Neural cell (in vitro differentiated cells): ENCODE results near the gene TSR1. TPM values are rescaled to one million over a fixed set of nuclear protein-coding genes. Genes with fewer than 3 reads are reported as not detected.

Experiments used
- H2AFZ ChIP-seq: fragments of 200-600, 300-800 bp; sonication (generic), shearing (Covaris generic); 2 replicates; pipeline ENCODE4 v1.6.0; 2014; ENCODE audit warnings: low read depth, mild to moderate bottlenecking, antibody characterized with exemption, low read length, moderate library complexity
- H3F3A ChIP-seq: fragments of 200-600 bp; shearing (Covaris generic); 2 replicates; pipeline ENCODE4 v1.6.1; 2016; ENCODE audit warnings: mild to moderate bottlenecking, moderate library complexity, mixed read lengths, antibody characterized with exemption, low read length; ENCODE audit not compliant: insufficient read depth, poor library complexity, severe bottlenecking
- H3K27ac ChIP-seq: fragments of 200-600, 300-800 bp; sonication (generic), shearing (Covaris generic); 2 replicates; pipeline ENCODE4 v1.5.1; 2014; ENCODE audit warnings: mild to moderate bottlenecking, low read length, moderate library complexity
- H3K27me3 ChIP-seq: fragments of 300-800, 200-600 bp; sonication (generic), shearing (Covaris generic); 2 replicates; pipeline ENCODE4 v1.6.0; 2014; ENCODE audit warnings: mild to moderate bottlenecking, low read depth, low read length, moderate library complexity; ENCODE audit not compliant: insufficient read depth
- H3K36me3 ChIP-seq: fragments of 300-800, 200-600 bp; sonication (generic), shearing (Covaris generic); 2 replicates; pipeline ENCODE4 v1.5.1; 2014; ENCODE audit warnings: mild to moderate bottlenecking, antibody characterized with exemption, low read length, moderate library complexity; ENCODE audit not compliant: insufficient read depth
- H3K4me2 ChIP-seq: fragments of 300-800, 200-600 bp; sonication (generic), shearing (Covaris generic); 2 replicates; pipeline ENCODE4 v1.6.0; 2014; ENCODE audit warnings: mild to moderate bottlenecking, low read length
- H3K4me3 ChIP-seq: fragments of 300-800, 200-600 bp; sonication (generic), shearing (Covaris generic); 2 replicates; pipeline ENCODE4 v1.5.1; 2014; ENCODE audit warnings: mild to moderate bottlenecking, low read length, moderate library complexity
- H3K79me2 ChIP-seq: fragments of 200-600 bp; shearing (Covaris generic); replicated peaks from 2 replicates; pipeline ENCODE4 v1.6.0; 2014; ENCODE audit warnings: mild to moderate bottlenecking, low read length, moderate library complexity; ENCODE audit not compliant: insufficient read depth
- H3K9ac ChIP-seq: fragments of 300-800, 200-600 bp; sonication (generic), shearing (Covaris generic); 2 replicates; pipeline ENCODE4 v1.6.1; 2016; ENCODE audit warnings: mild to moderate bottlenecking, low read length, mixed read lengths
- H3K9me2 ChIP-seq: fragments of 200-600 bp; shearing (Covaris generic); 2 replicates; pipeline ENCODE4 v1.6.1; 2016; ENCODE audit warnings: mild to moderate bottlenecking, low read length, mixed read lengths; ENCODE audit not compliant: insufficient read depth
- H3K9me3 ChIP-seq: fragments of 200-600, 300-800 bp; sonication (generic), shearing (Covaris generic); 2 replicates; pipeline ENCODE4 v1.6.1; 2016; ENCODE audit warnings: mild to moderate bottlenecking, mixed run types, low read length, moderate library complexity, mixed read lengths
- H4K20me1 ChIP-seq: fragments of 200-600 bp; shearing (Covaris generic); 2 replicates; pipeline ENCODE4 v1.6.1; 2016; ENCODE audit warnings: mild to moderate bottlenecking, mixed run types; ENCODE audit not compliant: insufficient read depth
- EP300 ChIP-seq: fragments of 450-650 bp; conservative IDR thresholded peaks from 2 replicates; pipeline ENCODE4 v1.6.1; 2014; ENCODE audit warnings: antibody characterized with exemption, mild to moderate bottlenecking, moderate library complexity; ENCODE audit not compliant: poor library complexity, severe bottlenecking
- EZH2 ChIP-seq: fragments of 200-600, 300-800 bp; shearing (Covaris generic), sonication (generic); IDR thresholded peaks from 2 replicates; pipeline ENCODE4 v1.6.1; 2014; ENCODE audit warnings: antibody characterized with exemption, low read length, borderline replicate concordance, mild to moderate bottlenecking; ENCODE audit not compliant: insufficient read depth, poor library complexity, severe bottlenecking
- MXI1 ChIP-seq: fragments of 450-650 bp; conservative IDR thresholded peaks from 2 replicates; pipeline ENCODE4 v1.6.1; 2014; ENCODE audit warnings: antibody characterized with exemption, mild to moderate bottlenecking; ENCODE audit not compliant: poor library complexity, severe bottlenecking
- POLR2AphosphoS5 ChIP-seq: IDR thresholded peaks from 2 replicates; pipeline ENCODE4 v1.6.1; 2012
- RAD21 ChIP-seq: fragments of 450-650 bp; conservative IDR thresholded peaks from 2 replicates; pipeline ENCODE4 v1.6.1; 2014; ENCODE audit warnings: antibody characterized with exemption, mild to moderate bottlenecking, moderate library complexity
- SMC3 ChIP-seq: fragments of 450-650 bp; conservative IDR thresholded peaks from 2 replicates; pipeline ENCODE4 v1.6.1; 2014; ENCODE audit warnings: antibody characterized with exemption, mild to moderate bottlenecking, moderate library complexity; ENCODE audit not compliant: poor library complexity
- TAF1 ChIP-seq: IDR thresholded peaks from 2 replicates; pipeline ENCODE4 v1.6.1; 2012; ENCODE audit warnings: low read depth
- polyA plus RNA-seq: library from polyadenylated mRNA; depleted of rRNA; stranded (reverse); fragments of >200 nt; gene quantifications from 2 replicates; pipeline ENCODE4 v1.2.3, GENCODE V29; 2014
- TF ChIP-seq, protein P1 (sequence below): fragments of 450-650 bp; IDR thresholded peaks from 2 replicates; pipeline ENCODE4 v1.5.1; 2014; ENCODE audit warnings: antibody characterized with exemption, mild to moderate bottlenecking, moderate library complexity; ENCODE audit not compliant: poor library complexity, severe bottlenecking
- TF ChIP-seq, protein P2 (sequence below): IDR thresholded peaks from 2 replicates; pipeline ENCODE4 v1.6.1; 2012; ENCODE audit warnings: borderline replicate concordance

Gene TSR1
- polyA plus RNA-seq, 1 donor from 2014 or later: 31.8 TPM

DNA sequence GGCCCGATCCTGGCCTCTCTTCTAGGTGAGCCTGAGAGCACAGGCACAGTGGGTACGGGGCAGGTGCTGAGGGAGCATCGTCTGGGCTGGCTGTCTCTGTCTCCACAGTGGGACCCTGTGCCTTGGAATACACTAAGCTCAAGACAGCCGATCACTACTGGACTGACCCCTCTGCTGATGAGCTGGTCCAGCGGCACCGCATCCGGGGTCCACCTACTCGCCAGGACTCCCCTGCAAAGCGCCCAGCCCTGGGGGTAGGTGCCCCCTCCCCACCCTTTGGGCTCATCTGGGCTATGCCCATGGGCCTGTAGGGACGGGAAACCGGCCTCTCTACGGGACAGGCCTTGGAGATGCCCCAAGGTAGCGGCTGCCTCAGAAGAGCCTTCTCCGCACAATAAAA, 26.6 kb upstream of the TSR1 start:
- Histone ChIP-seq H3K9ac (no peak overlapping the region), H3K27me3 (no peaks in the 10 kb centered on the region), H3F3A (no peaks in the 10 kb centered on the region), H3K36me3 (no peaks in the 10 kb centered on the region), H3K4me2 (no peak overlapping the region), H3K4me3 (no peak overlapping the region), H3K79me2 (no peaks in the 10 kb centered on the region), H4K20me1 (no peaks in the 10 kb centered on the region), H3K9me2 (no peaks in the 10 kb centered on the region), H3K27ac (no peak overlapping the region), H2AFZ (no peak overlapping the region), H3K9me3 (no peaks in the 10 kb centered on the region)
- TF ChIP-seq EZH2 (no peak), MXI1 (no peak), POLR2AphosphoS5 (no peak), SMC3 (no peak), RAD21 (no peak), EP300 (no peak), TAF1 (no peak)
- TF ChIP-seq, protein P1, sequence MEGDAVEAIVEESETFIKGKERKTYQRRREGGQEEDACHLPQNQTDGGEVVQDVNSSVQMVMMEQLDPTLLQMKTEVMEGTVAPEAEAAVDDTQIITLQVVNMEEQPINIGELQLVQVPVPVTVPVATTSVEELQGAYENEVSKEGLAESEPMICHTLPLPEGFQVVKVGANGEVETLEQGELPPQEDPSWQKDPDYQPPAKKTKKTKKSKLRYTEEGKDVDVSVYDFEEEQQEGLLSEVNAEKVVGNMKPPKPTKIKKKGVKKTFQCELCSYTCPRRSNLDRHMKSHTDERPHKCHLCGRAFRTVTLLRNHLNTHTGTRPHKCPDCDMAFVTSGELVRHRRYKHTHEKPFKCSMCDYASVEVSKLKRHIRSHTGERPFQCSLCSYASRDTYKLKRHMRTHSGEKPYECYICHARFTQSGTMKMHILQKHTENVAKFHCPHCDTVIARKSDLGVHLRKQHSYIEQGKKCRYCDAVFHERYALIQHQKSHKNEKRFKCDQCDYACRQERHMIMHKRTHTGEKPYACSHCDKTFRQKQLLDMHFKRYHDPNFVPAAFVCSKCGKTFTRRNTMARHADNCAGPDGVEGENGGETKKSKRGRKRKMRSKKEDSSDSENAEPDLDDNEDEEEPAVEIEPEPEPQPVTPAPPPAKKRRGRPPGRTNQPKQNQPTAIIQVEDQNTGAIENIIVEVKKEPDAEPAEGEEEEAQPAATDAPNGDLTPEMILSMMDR: no peak
- TF ChIP-seq, protein P2, sequence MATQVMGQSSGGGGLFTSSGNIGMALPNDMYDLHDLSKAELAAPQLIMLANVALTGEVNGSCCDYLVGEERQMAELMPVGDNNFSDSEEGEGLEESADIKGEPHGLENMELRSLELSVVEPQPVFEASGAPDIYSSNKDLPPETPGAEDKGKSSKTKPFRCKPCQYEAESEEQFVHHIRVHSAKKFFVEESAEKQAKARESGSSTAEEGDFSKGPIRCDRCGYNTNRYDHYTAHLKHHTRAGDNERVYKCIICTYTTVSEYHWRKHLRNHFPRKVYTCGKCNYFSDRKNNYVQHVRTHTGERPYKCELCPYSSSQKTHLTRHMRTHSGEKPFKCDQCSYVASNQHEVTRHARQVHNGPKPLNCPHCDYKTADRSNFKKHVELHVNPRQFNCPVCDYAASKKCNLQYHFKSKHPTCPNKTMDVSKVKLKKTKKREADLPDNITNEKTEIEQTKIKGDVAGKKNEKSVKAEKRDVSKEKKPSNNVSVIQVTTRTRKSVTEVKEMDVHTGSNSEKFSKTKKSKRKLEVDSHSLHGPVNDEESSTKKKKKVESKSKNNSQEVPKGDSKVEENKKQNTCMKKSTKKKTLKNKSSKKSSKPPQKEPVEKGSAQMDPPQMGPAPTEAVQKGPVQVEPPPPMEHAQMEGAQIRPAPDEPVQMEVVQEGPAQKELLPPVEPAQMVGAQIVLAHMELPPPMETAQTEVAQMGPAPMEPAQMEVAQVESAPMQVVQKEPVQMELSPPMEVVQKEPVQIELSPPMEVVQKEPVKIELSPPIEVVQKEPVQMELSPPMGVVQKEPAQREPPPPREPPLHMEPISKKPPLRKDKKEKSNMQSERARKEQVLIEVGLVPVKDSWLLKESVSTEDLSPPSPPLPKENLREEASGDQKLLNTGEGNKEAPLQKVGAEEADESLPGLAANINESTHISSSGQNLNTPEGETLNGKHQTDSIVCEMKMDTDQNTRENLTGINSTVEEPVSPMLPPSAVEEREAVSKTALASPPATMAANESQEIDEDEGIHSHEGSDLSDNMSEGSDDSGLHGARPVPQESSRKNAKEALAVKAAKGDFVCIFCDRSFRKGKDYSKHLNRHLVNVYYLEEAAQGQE: no peak

DNA sequence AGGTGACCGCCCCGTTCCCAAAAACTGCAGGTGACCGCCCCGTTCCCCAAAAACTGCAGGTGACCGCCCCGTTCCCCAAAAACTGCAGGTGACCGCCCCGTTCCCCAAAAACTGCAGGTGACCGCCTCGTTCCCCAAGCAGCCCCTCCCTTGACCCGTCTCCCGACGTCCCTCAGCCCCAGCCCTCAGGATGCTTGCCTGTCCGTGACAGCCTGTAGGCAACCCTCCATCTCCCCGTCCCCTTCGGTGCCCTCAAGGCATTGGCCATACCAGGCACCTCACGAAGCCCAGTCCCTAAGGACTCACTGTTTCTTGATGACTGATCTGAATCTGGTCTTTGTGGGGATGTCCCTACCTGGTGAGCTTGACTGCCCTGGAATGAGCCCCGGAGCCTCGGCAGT, 26.2 kb upstream of the TSR1 start:
- TF ChIP-seq POLR2AphosphoS5 (no peak), EP300 (no peak), SMC3 (no peak), EZH2 (no peak), MXI1 (no peak), TAF1 (no peak), RAD21 (no peak)
- TF ChIP-seq, protein P1: no peak
- TF ChIP-seq, protein P2: no peak
- H3K27me3 ChIP-seq: no peaks in the 10 kb centered on the region
- no peak overlapping the region for H3K9ac ChIP-seq
- no peaks in the 10 kb centered on the region for H3F3A ChIP-seq
- no peaks in the 10 kb centered on the region for H3K9me2 ChIP-seq
- no peak overlapping the region for H3K27ac ChIP-seq
- H3K4me2 ChIP-seq: no peak overlapping the region
- H3K9me3 ChIP-seq: no peaks in the 10 kb centered on the region
- H4K20me1 ChIP-seq: no peaks in the 10 kb centered on the region
- H3K79me2 ChIP-seq: no peaks in the 10 kb centered on the region
- no peaks in the 10 kb centered on the region for H3K36me3 ChIP-seq
- H2AFZ ChIP-seq: no peak overlapping the region
- no peak overlapping the region for H3K4me3 ChIP-seq
